H1 (cell line): ENCODE results near the gene UBE2F. TPM values are rescaled to one million over a fixed set of nuclear protein-coding genes. Genes with fewer than 3 reads are reported as not detected.

ENCODE experiments used
- CTCF ChIA-PET: fragments of 300-600 bp; sonication (Branson Sonifier 250); formaldehyde crosslinking; loops from one replicate; lab custom pipeline; 2021; ENCODE audit not compliant: partially characterized antibody; lab: Charles Lee
- POLR2A ChIA-PET: fragments of 300-600 bp; sonication (Branson Sonifier 250); formaldehyde crosslinking; loops from one replicate; lab custom pipeline; 2021; ENCODE audit warnings: inconsistent platforms; ENCODE audit not compliant: partially characterized antibody; lab: Charles Lee
- DNase-seq, 2 experiments: peaks; one replicate each; pipeline versions ENCODE4 v3.0.0 to v3.0.0-alpha.2; 2010 to 2022; ENCODE audit warnings: low spot score in 2 of 2, low read depth in 1 of 2, mixed read lengths in 1 of 2
- FAIRE-seq: peaks from 2 replicates; lab custom pipeline; 2011; peaks lifted over from hg19 to GRCh38; lab: Jason Lieb, UNC
- H2AFZ ChIP-seq: 2 replicates; pipeline ENCODE4 v1.8.1; 2012; ENCODE audit warnings: low read length, inconsistent platforms
- H2AK5ac ChIP-seq: 2 replicates; pipeline ENCODE4 v1.6.1; 2013; ENCODE audit warnings: low read depth, low read length
- H2BK120ac ChIP-seq: replicated peaks from 2 replicates; pipeline ENCODE3; 2013; ENCODE audit warnings: low read depth, low read length, inconsistent platforms
- H2BK12ac ChIP-seq: 2 replicates; pipeline ENCODE4 v1.6.1; 2013; ENCODE audit warnings: low read depth, low read length
- H2BK15ac ChIP-seq: 2 replicates; pipeline ENCODE4 v1.6.1; 2013; ENCODE audit warnings: low read length
- H2BK20ac ChIP-seq: 2 replicates; pipeline ENCODE4 v1.6.1; 2013; ENCODE audit warnings: low read length
- H2BK5ac ChIP-seq: 2 replicates; pipeline ENCODE4 v1.6.1; 2013; ENCODE audit warnings: low read depth, low read length
- H3K14ac ChIP-seq: 2 replicates; pipeline ENCODE4 v1.6.1; 2013; ENCODE audit warnings: inconsistent platforms; ENCODE audit not compliant: insufficient read length
- H3K18ac ChIP-seq: 2 replicates; pipeline ENCODE4 v1.6.1; 2013; ENCODE audit warnings: low read length; ENCODE audit errors: extremely low read depth
- H3K23ac ChIP-seq: 2 replicates; pipeline ENCODE4 v1.6.1; 2013; ENCODE audit warnings: inconsistent platforms; ENCODE audit not compliant: insufficient read length
- H3K23me2 ChIP-seq: 2 replicates; pipeline ENCODE4 v1.6.1; 2013; ENCODE audit warnings: low read depth, low read length
- H3K27ac ChIP-seq: 2 replicates; pipeline ENCODE4 v1.6.1; 2011; ENCODE audit warnings: low read depth, low read length, inconsistent platforms
- H3K27me3 ChIP-seq, 4 experiments: replicated peaks in 1 of 4; 1 replicate in 1 of 4; 2 replicates in 3 of 4; pipeline versions ENCODE4 v1.6.1 to v1.8.1; 2011 to 2013; ENCODE audit warnings: low read length in 3 of 4, mild to moderate bottlenecking in 3 of 4, inconsistent platforms in 2 of 4, mixed read lengths in 2 of 4, moderate library complexity in 1 of 4; ENCODE audit not compliant: control insufficient read depth in 3 of 4, insufficient read depth in 3 of 4; ENCODE audit errors: extremely low read depth in 1 of 4
- H3K36me3 ChIP-seq, 4 experiments: 2 replicates each; pipeline versions ENCODE4 v1.6.1 to v1.8.1; 2011 to 2013; ENCODE audit warnings: mild to moderate bottlenecking in 4 of 4, low read length in 3 of 4, moderate library complexity in 2 of 4, control low read depth in 1 of 4, inconsistent platforms in 1 of 4; ENCODE audit not compliant: insufficient read depth in 4 of 4, control insufficient read depth in 2 of 4
- H3K4ac ChIP-seq: replicated peaks from 2 replicates; pipeline ENCODE3; 2013; ENCODE audit warnings: low read length, low read depth, mixed read lengths, inconsistent platforms; ENCODE audit not compliant: insufficient read length
- H3K4me1 ChIP-seq, 4 experiments: replicated peaks in 1 of 4; 1 replicate in 1 of 4; 2 replicates in 3 of 4; pipeline versions ENCODE4 v1.6.1 to v1.8.1; 2011 to 2013; ENCODE audit warnings: low read length in 3 of 4, inconsistent platforms in 2 of 4, mixed read lengths in 1 of 4; ENCODE audit not compliant: insufficient read depth in 4 of 4, control insufficient read depth in 3 of 4
- H3K4me2 ChIP-seq, 2 experiments: 2 replicates each; pipeline versions ENCODE4 v1.6.1 to v1.8.1; 2011 to 2013; ENCODE audit warnings: low read depth in 2 of 2, low read length in 2 of 2, control low read depth in 1 of 2, inconsistent platforms in 1 of 2, mild to moderate bottlenecking in 1 of 2; ENCODE audit not compliant: insufficient read depth in 1 of 2
- H3K4me3 ChIP-seq, 4 experiments: fragments of 200-600, 300-600 bp in 1 of 4; sonication (generic), shearing (Covaris generic), sonication (Bioruptor Twin) in 1 of 4; 2 replicates each; pipeline versions ENCODE4 v1.5.1 to v1.8.1; 2011 to 2016; ENCODE audit warnings: low read length in 4 of 4, low read depth in 3 of 4, control low read depth in 2 of 4, inconsistent platforms in 2 of 4, mild to moderate bottlenecking in 2 of 4, mixed read lengths in 1 of 4, moderate library complexity in 1 of 4; ENCODE audit not compliant: insufficient read depth in 2 of 4; ENCODE audit errors: extremely low read depth in 1 of 4
- H3K56ac ChIP-seq: replicated peaks from 2 replicates; pipeline ENCODE3; 2013; ENCODE audit warnings: low read depth, mild to moderate bottlenecking, mixed read lengths, low read length, inconsistent platforms; ENCODE audit not compliant: insufficient read length
- H3K79me1 ChIP-seq: 2 replicates; pipeline ENCODE4 v1.6.1; 2013; ENCODE audit warnings: low read depth, low read length, control low read depth
- H3K79me2 ChIP-seq, 2 experiments: 2 replicates each; pipeline versions ENCODE4 v1.6.1 to v1.8.1; 2012 to 2013; ENCODE audit warnings: low read length in 2 of 2, mild to moderate bottlenecking in 2 of 2, inconsistent platforms in 1 of 2; ENCODE audit not compliant: insufficient read depth in 2 of 2, control insufficient read depth in 1 of 2
- H3K9ac ChIP-seq, 4 experiments: replicated peaks in 1 of 4; 1 replicate in 1 of 4; 2 replicates in 3 of 4; pipeline versions ENCODE4 v1.6.1 to v1.8.1; 2011 to 2013; ENCODE audit warnings: low read depth in 3 of 4, low read length in 3 of 4, control low read depth in 2 of 4, mild to moderate bottlenecking in 2 of 4, moderate library complexity in 2 of 4, inconsistent platforms in 1 of 4; ENCODE audit errors: extremely low read depth in 1 of 4
- H3K9me3 ChIP-seq, 2 experiments: 2 replicates each; pipeline versions ENCODE4 v1.6.1 to v1.8.1; 2012 to 2013; ENCODE audit warnings: mild to moderate bottlenecking in 2 of 2, moderate library complexity in 2 of 2, control low read depth in 1 of 2, inconsistent platforms in 1 of 2, low read depth in 1 of 2, low read length in 1 of 2, mixed read lengths in 1 of 2; ENCODE audit not compliant: insufficient read depth in 2 of 2
- H4K20me1 ChIP-seq, 2 experiments: replicated peaks in 1 of 2; 2 replicates each; pipeline versions ENCODE3 to v1.8.1; 2011 to 2013; ENCODE audit warnings: inconsistent platforms in 2 of 2, low read length in 2 of 2, mild to moderate bottlenecking in 1 of 2; ENCODE audit not compliant: insufficient read depth in 2 of 2, control insufficient read depth in 1 of 2
- H4K5ac ChIP-seq: 2 replicates; pipeline ENCODE4 v1.6.1; 2013; ENCODE audit warnings: low read length, low read depth, mixed read lengths, inconsistent platforms; ENCODE audit not compliant: insufficient read length
- H4K8ac ChIP-seq: 2 replicates; pipeline ENCODE4 v1.8.0; 2013; ENCODE audit warnings: mild to moderate bottlenecking, moderate library complexity, low read length, inconsistent platforms; ENCODE audit not compliant: insufficient read depth; ENCODE audit errors: extremely low read depth
- H4K91ac ChIP-seq: replicated peaks from 2 replicates; pipeline ENCODE3; 2013; ENCODE audit warnings: low read length, mixed read lengths, inconsistent platforms; ENCODE audit not compliant: insufficient read length
- CHD1 ChIP-seq: IDR thresholded peaks from 2 replicates; pipeline ENCODE4 v1.6.1; 2012; ENCODE audit warnings: low read depth, low read length, improper control_type of control experiment
- CHD2 ChIP-seq: IDR thresholded peaks from 2 replicates; pipeline ENCODE4 v1.6.1; 2012; ENCODE audit warnings: low read length, improper control_type of control experiment
- CREB1 ChIP-seq: IDR thresholded peaks from 2 replicates; pipeline ENCODE4 v1.6.1; 2012; ENCODE audit warnings: inconsistent platforms
- CTBP2 ChIP-seq: IDR thresholded peaks from 2 replicates; pipeline ENCODE4 v1.7.0; 2011; ENCODE audit warnings: borderline replicate concordance, mild to moderate bottlenecking, moderate library complexity, mixed read lengths, low read length; ENCODE audit not compliant: insufficient read depth, insufficient read length
- HDAC2 ChIP-seq, 2 experiments: fragments of 300-600 bp in 1 of 2; sonication (generic) in 1 of 2; IDR thresholded peaks; 2 replicates each; pipeline ENCODE4 v1.6.1; 2011 to 2012; ENCODE audit warnings: low read depth in 2 of 2, low read length in 2 of 2, mild to moderate bottlenecking in 2 of 2, moderate library complexity in 2 of 2, borderline replicate concordance in 1 of 2, inconsistent platforms in 1 of 2
- HDAC6 ChIP-seq: IDR thresholded peaks from one replicate; pipeline ENCODE4 v1.7.1; 2012; ENCODE audit warnings: low read depth, mild to moderate bottlenecking, inconsistent platforms, low read length, moderate library complexity
- SIN3A ChIP-seq, 2 experiments: IDR thresholded peaks in 1 of 2; conservative IDR thresholded peaks in 1 of 2; 2 replicates each; pipeline ENCODE4 v1.6.1; 2011 to 2012; ENCODE audit warnings: low read length in 2 of 2, improper control_type of control experiment in 1 of 2, low read depth in 1 of 2, mild to moderate bottlenecking in 1 of 2
- USF2 ChIP-seq: IDR thresholded peaks from 2 replicates; pipeline ENCODE4 v1.6.1; 2011; ENCODE audit warnings: low read length, improper control_type of control experiment
- WGBS, 2 experiments: shearing (Covaris generic) in 1 of 2; methylation state at CpG; one replicate each; pipeline versions ENCODE4 v1.1.6 to v1.1.7; 2013 to 2015; ENCODE audit warnings: low lambda C conversion rate in 2 of 2, mixed read lengths in 2 of 2, inconsistent platforms in 1 of 2, low coverage in 1 of 2, missing lambda C conversion rate in 1 of 2; ENCODE audit not compliant: insufficient replicate concordance in 2 of 2, insufficient coverage in 1 of 2, insufficient read length in 1 of 2; ENCODE audit errors: extremely low coverage in 1 of 2, missing lambda C conversion rate in 1 of 2; 5-methylcytosine and 5-hydroxymethylcytosine counted together
- polyA plus RNA-seq, 7 experiments: library from polyadenylated mRNA; depleted of rRNA in 3 of 7; stranded (reverse) in 5 of 7; unstranded in 2 of 7; fragments of >200 nt in 5 of 7; fragments of 200-250 nt in 2 of 7; gene quantifications; 1 replicate in 5 of 7; 2 replicates in 1 of 7; 4 replicates in 1 of 7; pipeline versions ENCODE4 v1.2.1 to v1.2.3, GENCODE V29; 2011 to 2013; ENCODE audit warnings: missing spikeins in 2 of 7, mixed read lengths in 2 of 7
- total RNA-seq: library from RNA; stranded (reverse); fragmentation: NEBNext Ultra II Directional; extraction: Animal tissue kit (Norgen Biotek cat#: 25700); gene quantifications from 2 replicates; pipeline ENCODE4 v1.2.1, GENCODE V29; 2021

Gene UBE2F
- total and polyA plus RNA-seq, 2 of the 8 experiments (the other 6 are each of a cell fraction or from before 2014, with no cell fraction given), result 43.3 to 59.8 TPM

- Histone ChIP-seq H3K9ac (peak within 1 kb of the TSS; percentile 69 to 84 (median 76)), H3K4ac (peak within 1 kb of the TSS; percentile 92), H4K91ac (peak within 1 kb of the TSS; percentile 72), H3K27me3 (no peaks in the 10 kb centered on the region), H3K79me2 (peaks cover 2 to 49% of the 10 kb centered on the region in 2 experiments), H3K27ac (peak within 1 kb of the TSS; percentile 64), H3K4me2 (peak within 1 kb of the TSS; percentile 82 to 93), H4K5ac (peak within 1 kb of the TSS; percentile 69), H3K9me3 (no peaks in the 10 kb centered on the region), H3K36me3 (peaks cover 9 to 18% (median 15%) of the 10 kb centered on the region in 4 experiments), H2BK20ac (no peak within 1 kb of the TSS), H4K20me1 (no peaks in the 10 kb centered on the region), H3K4me3 (peak within 1 kb of the TSS; percentile 86 to 99 (median 90)), H2BK120ac (no peak within 1 kb of the TSS), H3K14ac (no peak within 1 kb of the TSS), H3K56ac (peak within 1 kb of the TSS; percentile 90), H2AK5ac (no peak within 1 kb of the TSS), H2BK5ac (peak within 1 kb of the TSS; percentile 71; the same call in 1 of the 2 replicates), H2AFZ (0 out of 2 replicates have a peak within 1 kb of the TSS, but pooled peaks have one; percentile 3), H4K8ac (peak within 1 kb of the TSS; percentile 94), H2BK15ac (0 out of 2 replicates have a peak within 1 kb of the TSS, but pooled peaks have one; percentile 29), H3K4me1 (peaks cover 0 to 10% (median 3%) of the 10 kb centered on the region in 4 experiments; a peak in 5 of 7 replicates), H3K79me1 (no peaks in the 10 kb centered on the region), H3K23me2 (peaks cover 9% of the 10 kb centered on the region), H3K18ac (peak within 1 kb of the TSS; percentile 38), H2BK12ac (no peak within 1 kb of the TSS), H3K23ac (no peak within 1 kb of the TSS)
- no peak for FAIRE-seq
- POLR2A ChIA-PET, result interaction anchor here (0.7 to 1.8 kb wide), 15 partner anchors 9 to 203 kb away, joined by 3 to 8 read pairs (median 4); partner anchors contain the start of genes ESPNL and HES6
- WGBS, 2 experiments, result 1% methylated on average over 50 of the region's 98 CpGs; no CpG with 5 or more reads in 1 of the 2 experiments
- DNase-seq, result peak; percentile 92 to 96
- CTCF ChIA-PET, result interaction anchor here (1.8 kb wide), 1 partner anchor 79 kb away, joined by 6 read pairs; no protein-coding TSS in a partner anchor
- TF ChIP-seq USF2 (peak; percentile 86), SIN3A (conservative IDR thresholded peaks at IDR 0.05 in 1 of 2, IDR thresholded peaks at IDR 0.05 in 1 of 2; ENCODE audit: low read depth in 1 of 2, low read length in 2 of 2) (peak in 1 of 2 experiments; percentile 51; a peak in 1 of 4 replicates), CHD2 (peak; percentile 63; the same call in 1 of the 2 replicates), CTBP2 (no peak), HDAC2 (IDR thresholded peaks at IDR 0.05; ENCODE audit: borderline replicate concordance in 1 of 2, low read depth in 2 of 2, low read length in 2 of 2) (peak in 1 of 2 experiments; percentile 68), CHD1 (no peak), HDAC6 (no peak), CREB1 (peak; percentile 89)
Observed at GRCh38 chr2:238060542-238061314, 93.9 kb downstream of the UBE2F start, which contains the start of gene SCLY. TSS of gene SCLY (plus strand) at chr2:238061001. CDS start at chr2:238061055, 54 bp downstream.
